H1 (cell line): Measurements from ENCODE around the gene CACNB2. TPM values are rescaled to one million over a fixed set of nuclear protein-coding genes. Genes with fewer than 3 reads are reported as not detected.

Experiments used
- CTCF ChIA-PET: fragments of 300-600 bp; sonication (Branson Sonifier 250); formaldehyde crosslinking; loops from one replicate; lab custom pipeline; 2021; ENCODE audit not compliant: partially characterized antibody; lab: Charles Lee
- POLR2A ChIA-PET: fragments of 300-600 bp; sonication (Branson Sonifier 250); formaldehyde crosslinking; loops from one replicate; lab custom pipeline; 2021; ENCODE audit warnings: inconsistent platforms; ENCODE audit not compliant: partially characterized antibody; lab: Charles Lee
- DNase-seq, 2 experiments: peaks; one replicate each; pipeline versions ENCODE4 v3.0.0 to v3.0.0-alpha.2; 2010 to 2022; ENCODE audit warnings: low spot score in 2 of 2, low read depth in 1 of 2, mixed read lengths in 1 of 2
- FAIRE-seq: peaks from 2 replicates; lab custom pipeline; 2011; peaks lifted over from hg19 to GRCh38; lab: Jason Lieb, UNC
- H2AFZ ChIP-seq: 2 replicates; pipeline ENCODE4 v1.8.1; 2012; ENCODE audit warnings: low read length, inconsistent platforms
- H2AK5ac ChIP-seq: 2 replicates; pipeline ENCODE4 v1.6.1; 2013; ENCODE audit warnings: low read depth, low read length
- H2BK120ac ChIP-seq: replicated peaks from 2 replicates; pipeline ENCODE3; 2013; ENCODE audit warnings: low read depth, low read length, inconsistent platforms
- H2BK12ac ChIP-seq: 2 replicates; pipeline ENCODE4 v1.6.1; 2013; ENCODE audit warnings: low read depth, low read length
- H2BK15ac ChIP-seq: 2 replicates; pipeline ENCODE4 v1.6.1; 2013; ENCODE audit warnings: low read length
- H2BK20ac ChIP-seq: 2 replicates; pipeline ENCODE4 v1.6.1; 2013; ENCODE audit warnings: low read length
- H2BK5ac ChIP-seq: 2 replicates; pipeline ENCODE4 v1.6.1; 2013; ENCODE audit warnings: low read depth, low read length
- H3K14ac ChIP-seq: 2 replicates; pipeline ENCODE4 v1.6.1; 2013; ENCODE audit warnings: inconsistent platforms; ENCODE audit not compliant: insufficient read length
- H3K18ac ChIP-seq: 2 replicates; pipeline ENCODE4 v1.6.1; 2013; ENCODE audit warnings: low read length; ENCODE audit errors: extremely low read depth
- H3K23ac ChIP-seq: 2 replicates; pipeline ENCODE4 v1.6.1; 2013; ENCODE audit warnings: inconsistent platforms; ENCODE audit not compliant: insufficient read length
- H3K23me2 ChIP-seq: 2 replicates; pipeline ENCODE4 v1.6.1; 2013; ENCODE audit warnings: low read depth, low read length
- H3K27ac ChIP-seq: 2 replicates; pipeline ENCODE4 v1.6.1; 2011; ENCODE audit warnings: low read depth, low read length, inconsistent platforms
- H3K27me3 ChIP-seq, 4 experiments: replicated peaks in 1 of 4; 1 replicate in 1 of 4; 2 replicates in 3 of 4; pipeline versions ENCODE4 v1.6.1 to v1.8.1; 2011 to 2013; ENCODE audit warnings: low read length in 3 of 4, mild to moderate bottlenecking in 3 of 4, inconsistent platforms in 2 of 4, mixed read lengths in 2 of 4, moderate library complexity in 1 of 4; ENCODE audit not compliant: control insufficient read depth in 3 of 4, insufficient read depth in 3 of 4; ENCODE audit errors: extremely low read depth in 1 of 4
- H3K36me3 ChIP-seq, 4 experiments: 2 replicates each; pipeline versions ENCODE4 v1.6.1 to v1.8.1; 2011 to 2013; ENCODE audit warnings: mild to moderate bottlenecking in 4 of 4, low read length in 3 of 4, moderate library complexity in 2 of 4, control low read depth in 1 of 4, inconsistent platforms in 1 of 4; ENCODE audit not compliant: insufficient read depth in 4 of 4, control insufficient read depth in 2 of 4
- H3K4ac ChIP-seq: replicated peaks from 2 replicates; pipeline ENCODE3; 2013; ENCODE audit warnings: low read length, low read depth, mixed read lengths, inconsistent platforms; ENCODE audit not compliant: insufficient read length
- H3K4me1 ChIP-seq, 4 experiments: replicated peaks in 1 of 4; 1 replicate in 1 of 4; 2 replicates in 3 of 4; pipeline versions ENCODE4 v1.6.1 to v1.8.1; 2011 to 2013; ENCODE audit warnings: low read length in 3 of 4, inconsistent platforms in 2 of 4, mixed read lengths in 1 of 4; ENCODE audit not compliant: insufficient read depth in 4 of 4, control insufficient read depth in 3 of 4
- H3K4me2 ChIP-seq, 2 experiments: 2 replicates each; pipeline versions ENCODE4 v1.6.1 to v1.8.1; 2011 to 2013; ENCODE audit warnings: low read depth in 2 of 2, low read length in 2 of 2, control low read depth in 1 of 2, inconsistent platforms in 1 of 2, mild to moderate bottlenecking in 1 of 2; ENCODE audit not compliant: insufficient read depth in 1 of 2
- H3K4me3 ChIP-seq, 4 experiments: fragments of 200-600, 300-600 bp in 1 of 4; sonication (generic), shearing (Covaris generic), sonication (Bioruptor Twin) in 1 of 4; 2 replicates each; pipeline versions ENCODE4 v1.5.1 to v1.8.1; 2011 to 2016; ENCODE audit warnings: low read length in 4 of 4, low read depth in 3 of 4, control low read depth in 2 of 4, inconsistent platforms in 2 of 4, mild to moderate bottlenecking in 2 of 4, mixed read lengths in 1 of 4, moderate library complexity in 1 of 4; ENCODE audit not compliant: insufficient read depth in 2 of 4; ENCODE audit errors: extremely low read depth in 1 of 4
- H3K56ac ChIP-seq: replicated peaks from 2 replicates; pipeline ENCODE3; 2013; ENCODE audit warnings: low read depth, mild to moderate bottlenecking, mixed read lengths, low read length, inconsistent platforms; ENCODE audit not compliant: insufficient read length
- H3K79me1 ChIP-seq: 2 replicates; pipeline ENCODE4 v1.6.1; 2013; ENCODE audit warnings: low read depth, low read length, control low read depth
- H3K79me2 ChIP-seq, 2 experiments: 2 replicates each; pipeline versions ENCODE4 v1.6.1 to v1.8.1; 2012 to 2013; ENCODE audit warnings: low read length in 2 of 2, mild to moderate bottlenecking in 2 of 2, inconsistent platforms in 1 of 2; ENCODE audit not compliant: insufficient read depth in 2 of 2, control insufficient read depth in 1 of 2
- H3K9ac ChIP-seq, 4 experiments: replicated peaks in 1 of 4; 1 replicate in 1 of 4; 2 replicates in 3 of 4; pipeline versions ENCODE4 v1.6.1 to v1.8.1; 2011 to 2013; ENCODE audit warnings: low read depth in 3 of 4, low read length in 3 of 4, control low read depth in 2 of 4, mild to moderate bottlenecking in 2 of 4, moderate library complexity in 2 of 4, inconsistent platforms in 1 of 4; ENCODE audit errors: extremely low read depth in 1 of 4
- H3K9me3 ChIP-seq, 2 experiments: 2 replicates each; pipeline versions ENCODE4 v1.6.1 to v1.8.1; 2012 to 2013; ENCODE audit warnings: mild to moderate bottlenecking in 2 of 2, moderate library complexity in 2 of 2, control low read depth in 1 of 2, inconsistent platforms in 1 of 2, low read depth in 1 of 2, low read length in 1 of 2, mixed read lengths in 1 of 2; ENCODE audit not compliant: insufficient read depth in 2 of 2
- H4K20me1 ChIP-seq, 2 experiments: replicated peaks in 1 of 2; 2 replicates each; pipeline versions ENCODE3 to v1.8.1; 2011 to 2013; ENCODE audit warnings: inconsistent platforms in 2 of 2, low read length in 2 of 2, mild to moderate bottlenecking in 1 of 2; ENCODE audit not compliant: insufficient read depth in 2 of 2, control insufficient read depth in 1 of 2
- H4K5ac ChIP-seq: 2 replicates; pipeline ENCODE4 v1.6.1; 2013; ENCODE audit warnings: low read length, low read depth, mixed read lengths, inconsistent platforms; ENCODE audit not compliant: insufficient read length
- H4K8ac ChIP-seq: 2 replicates; pipeline ENCODE4 v1.8.0; 2013; ENCODE audit warnings: mild to moderate bottlenecking, moderate library complexity, low read length, inconsistent platforms; ENCODE audit not compliant: insufficient read depth; ENCODE audit errors: extremely low read depth
- H4K91ac ChIP-seq: replicated peaks from 2 replicates; pipeline ENCODE3; 2013; ENCODE audit warnings: low read length, mixed read lengths, inconsistent platforms; ENCODE audit not compliant: insufficient read length
- CHD1 ChIP-seq: IDR thresholded peaks from 2 replicates; pipeline ENCODE4 v1.6.1; 2012; ENCODE audit warnings: low read depth, low read length, improper control_type of control experiment
- CTBP2 ChIP-seq: IDR thresholded peaks from 2 replicates; pipeline ENCODE4 v1.7.0; 2011; ENCODE audit warnings: borderline replicate concordance, mild to moderate bottlenecking, moderate library complexity, mixed read lengths, low read length; ENCODE audit not compliant: insufficient read depth, insufficient read length
- RNF2 ChIP-seq: fragments of 200-900, 300-1000 bp; sonication (generic); IDR thresholded peaks from 2 replicates; pipeline ENCODE4 v1.7.1; 2016; ENCODE audit warnings: borderline replicate concordance, low read depth, mild to moderate bottlenecking, antibody characterized with exemption, low read length; ENCODE audit not compliant: poor library complexity, severe bottlenecking; ENCODE audit errors: missing control alignments
- WGBS, 2 experiments: shearing (Covaris generic) in 1 of 2; methylation state at CpG; one replicate each; pipeline versions ENCODE4 v1.1.6 to v1.1.7; 2013 to 2015; ENCODE audit warnings: low lambda C conversion rate in 2 of 2, mixed read lengths in 2 of 2, inconsistent platforms in 1 of 2, low coverage in 1 of 2, missing lambda C conversion rate in 1 of 2; ENCODE audit not compliant: insufficient replicate concordance in 2 of 2, insufficient coverage in 1 of 2, insufficient read length in 1 of 2; ENCODE audit errors: extremely low coverage in 1 of 2, missing lambda C conversion rate in 1 of 2; 5-methylcytosine and 5-hydroxymethylcytosine counted together
- polyA plus RNA-seq, 7 experiments: library from polyadenylated mRNA; depleted of rRNA in 3 of 7; stranded (reverse) in 5 of 7; unstranded in 2 of 7; fragments of >200 nt in 5 of 7; fragments of 200-250 nt in 2 of 7; gene quantifications; 1 replicate in 5 of 7; 2 replicates in 1 of 7; 4 replicates in 1 of 7; pipeline versions ENCODE4 v1.2.1 to v1.2.3, GENCODE V29; 2011 to 2013; ENCODE audit warnings: missing spikeins in 2 of 7, mixed read lengths in 2 of 7
- total RNA-seq: library from RNA; stranded (reverse); fragmentation: NEBNext Ultra II Directional; extraction: Animal tissue kit (Norgen Biotek cat#: 25700); gene quantifications from 2 replicates; pipeline ENCODE4 v1.2.1, GENCODE V29; 2021

The CACNB2 gene
- total and polyA plus RNA-seq, 2 of the 8 experiments (the other 6 are each of a cell fraction or from before 2014, with no cell fraction given) = 2.4 to 3.2 TPM

GRCh38 chr10:18308600-18308999, 168.4 kb downstream of the CACNB2 start:
- Histone ChIP-seq H2BK15ac (no peak overlapping the region), H3K4me1 (no peaks in the 10 kb centered on the region), H3K36me3 (no peaks in the 10 kb centered on the region), H3K79me1 (no peaks in the 10 kb centered on the region), H3K4ac (no peak overlapping the region), H3K9ac (no peak overlapping the region), H4K5ac (no peak overlapping the region), H3K4me3 (no peak overlapping the region), H3K18ac (no peak overlapping the region), H3K27me3 (no peaks in the 10 kb centered on the region), H3K9me3 (no peaks in the 10 kb centered on the region), H2AK5ac (no peak overlapping the region), H2BK5ac (no peak overlapping the region), H3K23me2 (no peaks in the 10 kb centered on the region), H3K56ac (no peak overlapping the region), H4K20me1 (no peaks in the 10 kb centered on the region), H3K27ac (no peak overlapping the region), H3K14ac (no peak overlapping the region), H4K91ac (no peak overlapping the region), H2BK120ac (no peak overlapping the region), H3K23ac (no peak overlapping the region), H2AFZ (no peak overlapping the region), H3K4me2 (no peak overlapping the region), H4K8ac (no peak overlapping the region), H3K79me2 (no peaks in the 10 kb centered on the region), H2BK20ac (no peak overlapping the region), H2BK12ac (no peak overlapping the region)
- WGBS, 2 experiments = 92% methylated on average over 3 of the region's 3 CpGs; no CpG with 5 or more reads in 1 of the 2 experiments
- no peak for DNase-seq
- CTCF ChIA-PET = interaction anchor here (1.6 kb wide), 1 partner anchor 10 kb away, joined by 6 read pairs; no protein-coding TSS in a partner anchor
- no peak for FAIRE-seq
- POLR2A ChIA-PET = no interaction called here
- TF ChIP-seq CHD1 = no peak
- no peak for TF ChIP-seq CTBP2
- TF ChIP-seq RNF2 = no peak
